NCI-H1436 (cell line): ENCODE results near the gene GPR160.
"Not testable (repeated sequence)": the region's sequence is repeated elsewhere in the genome, so short reads cannot be mapped to it uniquely, and the experiment has no call there.

Source experiments
- DNase-seq: peaks from one replicate; lab custom pipeline; 2025; lab: John Stamatoyannopoulos, UW

GPR160 gene, protein sequence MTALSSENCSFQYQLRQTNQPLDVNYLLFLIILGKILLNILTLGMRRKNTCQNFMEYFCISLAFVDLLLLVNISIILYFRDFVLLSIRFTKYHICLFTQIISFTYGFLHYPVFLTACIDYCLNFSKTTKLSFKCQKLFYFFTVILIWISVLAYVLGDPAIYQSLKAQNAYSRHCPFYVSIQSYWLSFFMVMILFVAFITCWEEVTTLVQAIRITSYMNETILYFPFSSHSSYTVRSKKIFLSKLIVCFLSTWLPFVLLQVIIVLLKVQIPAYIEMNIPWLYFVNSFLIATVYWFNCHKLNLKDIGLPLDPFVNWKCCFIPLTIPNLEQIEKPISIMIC

DNA sequence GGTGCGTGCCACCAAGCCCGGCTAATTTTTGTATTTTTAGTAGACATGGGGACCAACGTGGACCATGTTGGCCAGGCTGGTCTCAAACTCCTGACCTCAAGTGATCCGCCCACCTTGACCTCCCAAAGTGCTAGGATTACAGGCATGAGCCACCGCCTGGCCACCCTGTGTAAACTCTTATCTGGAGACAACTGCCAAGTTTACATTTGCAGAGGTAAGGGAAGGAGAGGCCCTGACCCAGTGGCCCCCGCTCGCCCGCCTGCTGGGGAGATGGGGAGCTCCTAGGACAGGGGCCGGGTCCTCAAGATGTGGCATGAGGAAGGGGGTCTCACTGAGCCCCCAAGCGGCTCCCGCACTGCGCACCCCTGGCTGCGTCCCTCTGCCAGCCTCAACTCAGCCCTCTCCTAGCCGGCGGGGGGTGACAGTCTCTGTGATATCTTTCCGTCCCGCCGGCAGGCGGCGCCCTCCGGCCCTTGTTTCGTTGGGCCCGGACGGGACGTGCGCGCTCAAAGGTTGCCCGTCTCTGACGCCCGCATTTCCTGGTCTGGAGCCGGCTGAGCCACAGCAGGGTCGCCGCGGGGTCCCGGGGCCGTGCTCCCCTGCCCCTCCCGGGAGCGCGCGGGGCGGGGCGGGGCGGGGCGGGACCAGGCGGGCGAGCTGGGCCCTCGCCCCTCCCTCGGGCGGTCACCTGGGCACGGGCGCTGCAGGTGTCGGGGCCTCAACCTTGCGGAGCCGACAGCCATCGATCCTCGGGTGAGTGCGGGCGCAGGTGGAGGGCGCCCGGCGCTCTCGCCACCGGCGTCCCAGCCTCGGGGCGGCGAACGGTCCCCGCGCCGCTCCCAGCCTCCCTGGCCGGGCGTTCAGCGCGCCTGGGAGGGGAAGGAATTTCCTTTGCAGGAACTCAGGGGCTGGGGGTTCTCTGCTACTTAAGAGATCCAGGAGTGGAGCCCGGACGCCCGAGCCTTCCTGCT lies at the start of gene GPR160:
GPR160 (plus strand) TSS at position 533 of the 971 bp plus-strand sequence. CDS start 45,978 bp downstream, outside the sequence.
- DNase-seq: peak; percentile 79

DNA sequence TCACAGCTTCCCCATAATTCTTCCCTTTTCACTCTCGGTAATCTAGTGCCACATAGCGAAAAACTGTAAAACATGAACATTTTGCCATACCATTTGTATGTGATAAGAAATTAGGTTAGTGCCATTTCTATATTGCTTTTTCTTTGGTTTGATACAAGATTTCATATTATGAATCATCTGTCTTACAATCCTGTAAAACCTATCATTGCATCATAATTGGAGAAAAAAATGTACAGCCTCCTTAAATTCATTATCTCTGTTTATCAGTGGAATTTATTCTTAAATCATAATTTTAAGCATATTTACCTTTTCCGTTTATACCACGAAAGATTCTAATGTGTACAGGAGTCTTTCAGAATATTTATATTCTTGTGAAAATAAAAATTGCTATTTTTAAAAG lies 47.4 kb upstream of the GPR160 start:
- DNase-seq: no peak

DNA sequence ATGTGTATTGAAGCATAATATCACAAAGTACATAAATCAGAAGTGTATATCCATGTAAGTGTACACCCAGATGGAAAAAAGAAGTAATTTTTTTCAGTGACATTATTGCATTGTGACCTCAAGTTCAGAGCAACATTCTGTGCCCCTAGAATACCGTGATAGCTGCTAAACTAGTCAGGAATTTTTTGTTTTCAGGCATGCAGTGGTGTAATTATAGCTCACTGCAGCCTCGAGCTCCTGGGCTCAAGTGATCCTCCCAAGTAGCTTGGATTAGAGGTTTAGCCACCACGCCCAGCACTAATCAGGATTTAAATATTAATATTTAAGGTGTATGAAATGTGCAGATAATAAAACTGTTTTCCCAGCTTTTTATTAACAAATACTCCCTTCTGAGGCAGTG lies 45.6 kb upstream of the GPR160 start:
- no peak for DNase-seq

GRCh38 chr3:169992781-169993180 lies 45.0 kb upstream of the GPR160 start:
- DNase-seq: no peak

GRCh38 chr3:169993761-169994160 lies 44.0 kb upstream of the GPR160 start:
- no peak for DNase-seq

- DNase-seq: no peak
Observed at GRCh38 chr3:169996063-169996462, 41.7 kb upstream of the GPR160 start.

- DNase-seq: no peak
Observed at GRCh38 chr3:169998668-169999131, 39.1 kb upstream of the GPR160 start.

DNA sequence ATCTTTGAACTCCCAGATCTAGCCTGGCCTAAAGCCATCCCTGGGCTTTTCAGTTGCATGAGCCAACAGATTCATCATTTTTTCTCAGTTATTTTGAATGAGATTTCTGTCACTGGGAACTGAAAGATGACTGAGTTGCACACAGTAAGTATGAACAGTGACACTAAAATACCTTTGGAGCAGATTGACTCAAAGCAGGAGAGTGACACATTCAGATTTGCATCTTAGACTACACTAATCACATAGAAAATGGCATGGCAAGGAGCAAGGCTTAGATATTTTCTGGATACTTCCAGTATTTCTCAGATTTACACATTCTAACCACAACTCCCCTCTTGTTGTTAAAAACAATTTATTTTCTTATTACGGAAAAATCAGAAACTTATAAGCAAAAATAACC lies 38.4 kb upstream of the GPR160 start:
- no peak for DNase-seq

GRCh38 chr3:170000051-170000450 lies 37.7 kb upstream of the GPR160 start:
- no peak for DNase-seq

- no peak for DNase-seq
Observed at GRCh38 chr3:170002231-170002630, 35.6 kb upstream of the GPR160 start.

- no peak for DNase-seq
Observed at GRCh38 chr3:170002879-170003278, 34.9 kb upstream of the GPR160 start.

DNA sequence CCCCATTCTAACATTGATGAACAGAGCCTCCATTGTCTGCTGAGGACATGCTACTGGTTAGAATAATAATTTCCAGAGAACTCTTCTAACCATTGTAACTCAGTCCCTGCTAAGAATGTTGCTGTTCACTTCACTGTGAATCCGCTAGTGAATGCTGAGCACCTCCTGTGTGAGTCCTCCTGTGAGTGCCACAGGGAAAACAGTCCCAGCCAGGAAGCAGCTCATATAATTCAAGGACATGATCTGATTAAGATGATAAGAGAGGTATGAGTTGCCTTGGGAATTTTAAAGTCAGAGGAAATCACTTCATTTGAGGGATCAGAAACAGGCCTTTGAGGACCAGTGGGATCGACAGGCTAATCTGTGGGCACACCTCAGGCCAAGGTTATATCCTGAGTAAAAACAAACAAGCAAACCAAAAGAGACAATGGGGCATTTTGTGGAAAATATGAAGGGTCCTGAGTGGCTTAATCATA lies 33.9 kb upstream of the GPR160 start:
- DNase-seq: no peak

GRCh38 chr3:170007031-170007663 lies 30.6 kb upstream of the GPR160 start:
- DNase-seq: no peak

DNA sequence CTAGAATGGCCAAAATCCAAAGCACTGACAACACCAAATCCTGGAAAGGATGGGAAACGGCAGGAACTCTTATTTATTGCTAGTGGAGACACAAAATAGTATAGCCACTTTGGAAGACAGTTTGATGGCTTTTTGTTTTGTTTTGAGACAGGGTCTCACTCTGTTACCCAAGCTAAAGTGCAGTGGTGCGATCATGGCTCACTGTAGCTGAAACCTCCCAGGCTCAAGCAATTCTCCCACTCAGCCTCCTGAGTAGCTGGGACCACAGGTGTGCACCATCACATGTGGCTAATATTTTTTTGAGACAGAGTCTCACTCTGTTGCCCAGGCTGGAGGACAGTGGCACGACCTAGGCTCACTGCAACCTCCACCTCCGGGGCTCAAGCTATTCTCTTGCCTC lies 27.3 kb upstream of the GPR160 start:
- DNase-seq: no peak

- peak; percentile 81 for DNase-seq
Observed at GRCh38 chr3:170012683-170013400, 25.0 kb upstream of the GPR160 start.

- DNase-seq: no peak
Observed at GRCh38 chr3:170016057-170016456, 21.7 kb upstream of the GPR160 start.

DNA sequence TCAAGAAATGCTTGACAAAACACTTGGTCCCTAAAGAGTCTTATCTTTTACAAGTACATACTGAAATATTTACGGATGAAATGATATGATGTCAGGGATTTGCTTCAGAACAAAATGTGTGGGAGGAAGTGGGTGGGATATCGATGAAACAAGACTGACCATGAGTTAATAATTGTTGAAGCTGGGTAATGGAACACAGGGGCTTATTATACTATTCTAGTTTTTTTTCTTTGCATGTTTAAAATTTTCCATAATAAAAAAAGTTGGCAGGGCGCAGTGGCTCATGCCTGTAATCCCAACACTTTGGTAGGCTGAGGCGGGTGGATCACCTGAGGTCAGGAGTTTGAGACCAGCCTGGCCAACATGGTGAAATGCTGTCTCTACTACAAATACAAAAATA lies 18.5 kb upstream of the GPR160 start:
- not testable (repeated sequence) for DNase-seq

GRCh38 chr3:170021083-170021482 lies 16.7 kb upstream of the GPR160 start:
- no peak for DNase-seq

DNA sequence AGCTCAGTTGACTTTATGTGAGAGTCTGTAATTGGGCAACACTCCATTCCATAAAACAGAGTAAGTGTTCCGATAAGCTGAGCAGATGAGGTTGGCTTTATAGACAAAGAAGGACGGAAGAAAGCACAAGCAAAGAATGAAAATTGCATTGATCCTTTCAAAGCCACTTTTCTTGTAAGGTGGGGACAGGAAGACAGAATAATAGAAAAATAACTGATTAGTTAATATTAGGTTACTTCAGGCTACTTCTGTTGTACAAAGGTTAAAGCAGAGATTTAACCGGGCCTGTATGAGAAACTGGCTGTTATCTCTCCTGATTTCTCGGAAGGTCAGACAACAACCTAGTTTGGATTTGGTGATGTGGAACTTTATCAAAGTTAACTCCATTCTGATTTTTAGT lies 15.5 kb upstream of the GPR160 start:
- DNase-seq: no peak

GRCh38 chr3:170023165-170023564 lies 14.6 kb upstream of the GPR160 start:
- DNase-seq: no peak

DNA sequence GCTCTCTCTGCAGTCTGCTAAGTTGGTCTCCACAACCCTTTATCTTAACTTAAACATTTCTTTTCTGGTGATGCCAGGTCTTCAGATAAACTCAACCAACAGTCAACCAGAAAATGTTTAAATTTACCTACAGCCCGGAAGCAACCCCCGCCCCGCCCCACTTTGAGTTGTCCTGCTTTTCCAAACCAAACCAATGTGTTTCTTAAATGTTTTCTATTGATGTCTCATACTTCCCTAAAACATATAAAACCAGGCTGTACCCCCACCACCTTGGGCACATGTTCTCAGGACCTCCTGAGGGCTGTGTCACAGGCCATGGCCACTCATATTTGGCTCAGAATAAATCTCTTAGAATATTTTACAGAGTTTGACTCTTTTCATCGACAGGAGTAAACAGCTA lies 13.2 kb upstream of the GPR160 start:
- DNase-seq: no peak
